Measurements from ENCODE around the gene INPP5K. TPM values are rescaled to one million over a fixed set of nuclear protein-coding genes. Genes with fewer than 3 reads are reported as not detected.

INPP5K gene
- total and polyA plus RNA-seq, 10 of the 15 experiments (the other 5 are each of a cell fraction or from before 2014, with no cell fraction given), result 0.58 to 41.2 (median 23.3) TPM

DNA sequence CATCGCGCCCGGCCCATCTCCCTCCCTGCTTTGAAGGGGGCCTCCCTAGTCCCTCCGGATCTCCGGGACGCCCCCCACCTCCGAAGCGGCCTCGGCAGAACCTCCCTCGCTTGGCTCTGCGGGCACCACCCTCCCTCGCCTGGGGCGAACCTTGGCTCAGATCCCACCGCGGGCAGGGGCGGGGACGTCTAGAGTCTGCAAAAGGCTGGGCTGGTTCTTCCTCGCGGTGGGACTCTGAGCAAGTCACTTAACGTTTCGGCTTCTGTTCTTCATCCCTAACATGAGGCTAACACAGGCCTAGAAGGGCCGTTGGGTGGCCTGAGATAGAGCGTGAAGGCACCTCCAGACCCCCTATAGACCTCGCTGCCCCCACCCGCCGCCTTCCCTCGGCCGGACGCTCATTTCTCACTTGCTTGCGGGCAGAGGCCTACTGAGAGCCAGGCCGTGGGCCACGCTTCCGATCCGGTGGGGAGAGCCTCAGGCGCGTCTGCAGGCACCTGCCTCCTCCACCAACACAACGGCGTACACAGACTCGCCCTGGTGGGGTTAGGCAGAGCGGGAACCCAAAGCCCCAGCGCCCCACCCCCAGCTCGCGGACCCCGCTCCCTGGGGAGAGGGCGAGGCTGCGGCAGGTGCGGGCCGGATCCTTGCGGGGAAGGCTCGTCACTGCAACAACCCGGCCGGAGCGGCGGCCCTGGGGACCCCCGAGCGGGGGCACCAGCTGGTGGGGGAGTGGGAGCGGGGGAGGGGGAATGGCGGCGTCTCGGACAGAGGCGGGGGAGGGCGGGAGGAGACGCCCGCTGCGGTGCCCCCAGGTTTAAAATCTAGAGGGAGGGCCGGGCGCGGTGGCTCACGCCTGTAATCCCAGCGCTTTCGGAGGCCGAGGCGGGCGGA lies 29.4 kb downstream of the INPP5K start:
- H3K9me3 ChIP-seq (replicated peaks; ENCODE audit: control insufficient read depth, insufficient read depth, low read length), result no peaks in the 10 kb centered on the region
- FAIRE-seq (peak; percentile 70), DNase-seq (ENCODE audit: low read depth, low spot score) (peak; percentile 40), ATAC-seq (peak; percentile 48)
- ChIA-PET SMC1A (ENCODE audit: uncharacterized antibody, unreplicated experiment) (interaction anchor here (1.0 to 3.9 kb wide), 3 partner anchors 30 to 126 kb away, joined by 3 to 20 read pairs (median 3); partner anchors contain the start of gene INPP5K), RAD21 (ENCODE audit: unreplicated experiment) (interaction anchor here (0.6 to 2.5 kb wide), 8 partner anchors 12 to 142 kb away, joined by 3 to 11 read pairs (median 4); partner anchors contain the start of genes CRK, INPP5K and SLC43A2), CTCF (interaction anchor here (0.5 to 1.2 kb wide), 4 partner anchors 28 to 122 kb away, joined by 3 to 5 read pairs (median 4); partner anchors contain the start of gene INPP5K), POLR2A (interaction anchor here (0.6 to 1.3 kb wide), 8 partner anchors 12 to 238 kb away, joined by 3 to 8 read pairs (median 4); partner anchors contain the start of genes CRK and INPP5K)
- peak overlapping the region; percentile 35 for H2AFZ ChIP-seq (ENCODE audit: control insufficient read depth, low read depth, low read length)
- peak overlapping the region; percentile 70; the same call in 1 of the 2 replicates for H3K9ac ChIP-seq (ENCODE audit: control insufficient read depth, insufficient read depth, low read length)
- peak overlapping the region; percentile 84 for H3K27ac ChIP-seq (ENCODE audit: control insufficient read depth, insufficient read depth)
- H3K4me2 ChIP-seq (ENCODE audit: control insufficient read depth, insufficient read depth), result peak overlapping the region; percentile 83
- H3K79me2 ChIP-seq (ENCODE audit: control insufficient read depth, insufficient read depth, low read length), result peaks cover 12% of the 10 kb centered on the region
- intact Hi-C loops (cut with micrococcal nuclease; ENCODE audit: unreplicated experiment) (loop anchor here (2.0 kb wide), 1 partner anchor 30 kb away; the partner anchor contains the start of gene CRK), in situ Hi-C loops (cut with MboI) (no loop called here)
- peaks cover 19% of the 10 kb centered on the region for H3K4me1 ChIP-seq (ENCODE audit: control insufficient read depth, insufficient read depth, low read length)
- H3K4me3 ChIP-seq, result peak overlapping the region; percentile 68
- BruUV-seq (replicated peaks), result no TSS peak
- no peaks in the 10 kb centered on the region for H3K27me3 ChIP-seq (replicated peaks in 1 of 2; ENCODE audit: control insufficient read depth in 2 of 2, insufficient read depth in 2 of 2, low read length in 1 of 2)
- no peaks in the 10 kb centered on the region for H4K20me1 ChIP-seq (ENCODE audit: control insufficient read depth, insufficient read depth)
- peaks cover 0 to 2% of the 10 kb centered on the region in 2 experiments; a peak in 3 of 4 replicates for H3K36me3 ChIP-seq (ENCODE audit: control insufficient read depth in 2 of 2, insufficient read depth in 2 of 2, low read length in 1 of 2)
- 1% methylated on average over 55 of the region's 74 CpGs for WGBS (ENCODE audit: insufficient coverage, insufficient replicate concordance, low lambda C conversion rate, missing lambda C conversion rate)
- peak; percentile 29; the same call in 1 of the 2 replicates for TF ChIP-seq DPF2 (IDR thresholded peaks at IDR 0.05)
- no peak for TF ChIP-seq ZBED1 (IDR thresholded peaks at IDR 0.05; ENCODE audit: borderline replicate concordance)
- no peak for TF ChIP-seq PAX5 (IDR thresholded peaks at IDR 0.05; ENCODE audit: borderline replicate concordance, low read depth, low read length)
- TF ChIP-seq POU2F2 (IDR thresholded peaks at IDR 0.05; ENCODE audit: borderline replicate concordance, low read depth, low read length), result no peak
- 0 out of 2 replicates have a peak, but pooled peaks have one; percentile 11 for TF ChIP-seq EED (IDR thresholded peaks at IDR 0.05; ENCODE audit: low read depth)
- TF ChIP-seq MYC (IDR thresholded peaks at IDR 0.05; ENCODE audit: insufficient read depth, insufficient read length, insufficient replicate concordance, low read length, severe bottlenecking), result peak; percentile 45
- TF ChIP-seq, protein P1, sequence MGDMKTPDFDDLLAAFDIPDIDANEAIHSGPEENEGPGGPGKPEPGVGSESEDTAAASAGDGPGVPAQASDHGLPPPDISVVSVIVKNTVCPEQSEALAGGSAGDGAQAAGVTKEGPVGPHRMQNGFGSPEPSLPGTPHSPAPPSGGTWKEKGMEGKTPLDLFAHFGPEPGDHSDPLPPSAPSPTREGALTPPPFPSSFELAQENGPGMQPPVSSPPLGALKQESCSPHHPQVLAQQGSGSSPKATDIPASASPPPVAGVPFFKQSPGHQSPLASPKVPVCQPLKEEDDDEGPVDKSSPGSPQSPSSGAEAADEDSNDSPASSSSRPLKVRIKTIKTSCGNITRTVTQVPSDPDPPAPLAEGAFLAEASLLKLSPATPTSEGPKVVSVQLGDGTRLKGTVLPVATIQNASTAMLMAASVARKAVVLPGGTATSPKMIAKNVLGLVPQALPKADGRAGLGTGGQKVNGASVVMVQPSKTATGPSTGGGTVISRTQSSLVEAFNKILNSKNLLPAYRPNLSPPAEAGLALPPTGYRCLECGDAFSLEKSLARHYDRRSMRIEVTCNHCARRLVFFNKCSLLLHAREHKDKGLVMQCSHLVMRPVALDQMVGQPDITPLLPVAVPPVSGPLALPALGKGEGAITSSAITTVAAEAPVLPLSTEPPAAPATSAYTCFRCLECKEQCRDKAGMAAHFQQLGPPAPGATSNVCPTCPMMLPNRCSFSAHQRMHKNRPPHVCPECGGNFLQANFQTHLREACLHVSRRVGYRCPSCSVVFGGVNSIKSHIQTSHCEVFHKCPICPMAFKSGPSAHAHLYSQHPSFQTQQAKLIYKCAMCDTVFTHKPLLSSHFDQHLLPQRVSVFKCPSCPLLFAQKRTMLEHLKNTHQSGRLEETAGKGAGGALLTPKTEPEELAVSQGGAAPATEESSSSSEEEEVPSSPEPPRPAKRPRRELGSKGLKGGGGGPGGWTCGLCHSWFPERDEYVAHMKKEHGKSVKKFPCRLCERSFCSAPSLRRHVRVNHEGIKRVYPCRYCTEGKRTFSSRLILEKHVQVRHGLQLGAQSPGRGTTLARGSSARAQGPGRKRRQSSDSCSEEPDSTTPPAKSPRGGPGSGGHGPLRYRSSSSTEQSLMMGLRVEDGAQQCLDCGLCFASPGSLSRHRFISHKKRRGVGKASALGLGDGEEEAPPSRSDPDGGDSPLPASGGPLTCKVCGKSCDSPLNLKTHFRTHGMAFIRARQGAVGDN (IDR thresholded peaks at IDR 0.05), result peak; percentile 85
- TF ChIP-seq ZNF207 (IDR thresholded peaks at IDR 0.05; ENCODE audit: borderline replicate concordance), result no peak
- TF ChIP-seq ZNF217 (IDR thresholded peaks at IDR 0.05), result 0 out of 2 replicates have a peak, but pooled peaks have one; percentile 91
- TF ChIP-seq CBFB (IDR thresholded peaks at IDR 0.05; ENCODE audit: low read depth), result no peak
- TF ChIP-seq SMAD5 (IDR thresholded peaks at IDR 0.05; ENCODE audit: low read depth), result peak; percentile 57; the same call in 1 of the 2 replicates
- no peak for TF ChIP-seq CREB1 (IDR thresholded peaks at IDR 0.05; ENCODE audit: low read depth)
- no peak for TF ChIP-seq ZNF384 (IDR thresholded peaks at IDR 0.05; ENCODE audit: borderline replicate concordance, low read depth, low read length)
- TF ChIP-seq HDGF (IDR thresholded peaks at IDR 0.05), result peak; percentile 78; the same call in 1 of the 2 replicates
- peak; percentile 40 for TF ChIP-seq IKZF1 (conservative IDR thresholded peaks at IDR 0.05)
- no peak; the same call in 1 of the 2 replicates for TF ChIP-seq GATAD2B (conservative IDR thresholded peaks at IDR 0.05; ENCODE audit: low read depth)
- 0 out of 2 replicates have a peak, but pooled peaks have one; percentile 33 for TF ChIP-seq TAF1 (IDR thresholded peaks at IDR 0.05; ENCODE audit: borderline replicate concordance, low read depth, low read length)
- no peak for TF ChIP-seq EP300 (IDR thresholded peaks at IDR 0.05; ENCODE audit: borderline replicate concordance in 1 of 2, control insufficient read depth in 1 of 2, low read depth in 2 of 2, low read length in 2 of 2)
- TF ChIP-seq EGR1 (IDR thresholded peaks at IDR 0.05; ENCODE audit: borderline replicate concordance in 1 of 2, low read depth in 2 of 2, low read length in 2 of 2), result peak in 1 of 2 experiments; percentile 40; a peak in 1 of 3 replicates
